Cortex of kidney (tissue), 1 donor: ENCODE measurements around the gene CYP4A11.
"Not testable (repeated sequence)": the region's sequence is repeated elsewhere in the genome, so short reads cannot be mapped to it uniquely, and the experiment has no call there.

Experiments
- DNase-seq: peaks from one replicate; lab custom pipeline; 2025; lab: John Stamatoyannopoulos, UW

CYP4A11 gene

GRCh38 chr1:46910790-46911189 is 30.5 kb downstream of the CYP4A11 start:
- no peak for DNase-seq

GRCh38 chr1:46903481-46903880 is 37.8 kb downstream of the CYP4A11 start:
- no peak for DNase-seq

- DNase-seq, result no peak
Measured at GRCh38 chr1:46900401-46900800, 40.9 kb downstream of the CYP4A11 start.

GRCh38 chr1:46881656-46882055 is 59.6 kb downstream of the CYP4A11 start:
- DNase-seq, result not testable (repeated sequence)
